CD4-positive, alpha-beta T cell (primary cell): ENCODE results near the gene INPP5A. TPM values are rescaled to one million over a fixed set of nuclear protein-coding genes. Genes with fewer than 3 reads are reported as not detected.

ENCODE experiments used
- ATAC-seq: fragments of 200-7000 bp; cut with Tn5 transposase; one replicate; pipeline ENCODE4 v1.10.0; 2022; ENCODE audit warnings: mild to moderate bottlenecking; ENCODE audit not compliant: poor library complexity
- CTCF ChIA-PET: fragments of 350-600 bp; sonication (Branson Sonifier 250); formaldehyde crosslinking; loops from one replicate; lab custom pipeline; 2021; ENCODE audit warnings: antibody characterized with exemption, inconsistent platforms; lab: Charles Lee
- POLR2A ChIA-PET: fragments of 350-600 bp; sonication (Branson Sonifier 250); formaldehyde crosslinking; loops from one replicate; lab custom pipeline; 2021; ENCODE audit warnings: antibody characterized with exemption, inconsistent platforms; lab: Charles Lee
- DNase-seq, 14 experiments: peaks; one replicate each; pipeline ENCODE4 v3.0.0-alpha.2; 2013 to 2020; ENCODE audit warnings: mixed read lengths in 2 of 14
- H3K27ac ChIP-seq, 2 donors: one replicate each; pipeline versions ENCODE4 v1.5.1 to v1.7.0; 2013; ENCODE audit warnings: low read length in 2 of 2, low read depth in 1 of 2, mild to moderate bottlenecking in 1 of 2
- H3K27me3 ChIP-seq, 2 experiments: 1 replicate in 1 of 2; 2 replicates in 1 of 2; pipeline versions ENCODE4 v1.6.1 to v1.7.0; 2013; ENCODE audit warnings: low read length in 2 of 2, control low read depth in 1 of 2, mild to moderate bottlenecking in 1 of 2, moderate library complexity in 1 of 2; ENCODE audit not compliant: insufficient read depth in 2 of 2, control insufficient read depth in 1 of 2
- H3K36me3 ChIP-seq: one replicate; pipeline ENCODE4 v1.6.1; 2013; ENCODE audit warnings: low read length, control low read depth; ENCODE audit not compliant: insufficient read depth
- H3K4me1 ChIP-seq: one replicate; pipeline ENCODE4 v1.6.1; 2013; ENCODE audit warnings: low read length, control low read depth; ENCODE audit not compliant: insufficient read depth
- H3K4me3 ChIP-seq: one replicate; pipeline ENCODE4 v1.5.1; 2013; ENCODE audit warnings: mild to moderate bottlenecking, low read length, moderate library complexity
- H3K9me3 ChIP-seq, 2 experiments: 1 replicate in 1 of 2; 2 replicates in 1 of 2; pipeline versions ENCODE4 v1.6.1 to v1.7.0; 2013; ENCODE audit warnings: low read length in 2 of 2, mild to moderate bottlenecking in 2 of 2, control low read depth in 1 of 2, moderate library complexity in 1 of 2; ENCODE audit not compliant: control insufficient read depth in 1 of 2, insufficient read depth in 1 of 2
- H3K27ac Mint-ChIP-seq: one replicate; pipeline ENCODE4 v1.8.0; 2020; ENCODE audit warnings: mixed read lengths
- H3K27me3 Mint-ChIP-seq: one replicate; pipeline ENCODE4 v1.8.0; 2021; ENCODE audit warnings: mixed read lengths
- H3K36me3 Mint-ChIP-seq: one replicate; pipeline ENCODE4 v1.8.0; 2021; ENCODE audit warnings: low read depth, mixed read lengths
- H3K4me1 Mint-ChIP-seq: one replicate; pipeline ENCODE4 v1.8.0; 2021; ENCODE audit warnings: low read depth, mixed read lengths
- H3K4me3 Mint-ChIP-seq: one replicate; pipeline ENCODE4 v1.8.0; 2020; ENCODE audit warnings: mild to moderate bottlenecking, mixed read lengths
- H3K9me3 Mint-ChIP-seq: one replicate; pipeline ENCODE4 v1.8.0; 2020; ENCODE audit warnings: mixed read lengths
- intact Hi-C, 2 experiments: fragments of 100-400 bp; cut with DNase I in 1 of 2; cut with micrococcal nuclease in 1 of 2; formaldehyde crosslinking; loops; one replicate each; pipeline versions ENCODE4 v1.15.1 to v1.9.0; 2023 to 2025; cut with DNase I, micrococcal nuclease
- total RNA-seq, 174 experiments: library from RNA in 2 of 174; stranded (reverse) in 2 of 174; gene quantifications; one replicate each; pipeline ENCODE4 v1.2.3 and lab custom pipeline; 2021 to 2026
- TF ChIP-seq, protein P1 (sequence below): fragments of 200-600 bp; IDR thresholded peaks from one replicate; pipeline ENCODE4 v1.8.0; 2022; ENCODE audit warnings: antibody characterized with exemption, mild to moderate bottlenecking

INPP5A gene
- total RNA-seq, 2 experiments from 2014 or later, result 22.0 to 24.8 TPM

DNA sequence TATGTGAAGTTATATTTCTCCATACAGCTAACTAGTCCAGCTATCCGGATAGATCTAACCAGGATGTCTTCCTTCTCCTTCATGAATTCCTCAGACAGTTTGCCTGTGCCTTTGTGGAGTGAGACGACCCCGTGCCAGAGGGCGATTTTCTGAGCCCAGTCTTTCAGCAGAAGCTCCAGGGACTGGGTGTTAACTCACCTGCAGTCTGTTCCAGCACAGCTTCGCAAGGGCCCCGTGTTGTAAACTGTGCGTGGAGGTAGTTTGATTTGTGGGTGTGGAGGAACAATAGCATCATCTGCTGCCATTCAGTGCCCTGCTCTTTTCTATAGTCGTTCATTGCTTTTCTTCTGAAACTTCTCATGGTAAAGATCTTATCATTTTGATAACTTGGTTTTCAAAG, 103.8 kb downstream of the INPP5A start:
- no peaks in the 10 kb centered on the region for H3K27me3 ChIP-seq
- H3K27ac ChIP-seq, result no peak overlapping the region
- H3K4me1 ChIP-seq, result peaks cover 11% of the 10 kb centered on the region
- no peak overlapping the region for H3K27ac Mint-ChIP-seq
- no peaks in the 10 kb centered on the region for H3K27me3 Mint-ChIP-seq
- no peaks in the 10 kb centered on the region for H3K9me3 ChIP-seq
- peaks cover 6% of the 10 kb centered on the region for H3K36me3 Mint-ChIP-seq
- no peak overlapping the region for H3K4me3 Mint-ChIP-seq
- DNase-seq (peak in 1 of 14 experiments; percentile 16), ATAC-seq (no peak)
- no peak overlapping the region for H3K4me3 ChIP-seq
- no peaks in the 10 kb centered on the region for H3K9me3 Mint-ChIP-seq
- ChIA-PET CTCF (no interaction called here), POLR2A (no interaction called here)
- TF ChIP-seq, protein P1, sequence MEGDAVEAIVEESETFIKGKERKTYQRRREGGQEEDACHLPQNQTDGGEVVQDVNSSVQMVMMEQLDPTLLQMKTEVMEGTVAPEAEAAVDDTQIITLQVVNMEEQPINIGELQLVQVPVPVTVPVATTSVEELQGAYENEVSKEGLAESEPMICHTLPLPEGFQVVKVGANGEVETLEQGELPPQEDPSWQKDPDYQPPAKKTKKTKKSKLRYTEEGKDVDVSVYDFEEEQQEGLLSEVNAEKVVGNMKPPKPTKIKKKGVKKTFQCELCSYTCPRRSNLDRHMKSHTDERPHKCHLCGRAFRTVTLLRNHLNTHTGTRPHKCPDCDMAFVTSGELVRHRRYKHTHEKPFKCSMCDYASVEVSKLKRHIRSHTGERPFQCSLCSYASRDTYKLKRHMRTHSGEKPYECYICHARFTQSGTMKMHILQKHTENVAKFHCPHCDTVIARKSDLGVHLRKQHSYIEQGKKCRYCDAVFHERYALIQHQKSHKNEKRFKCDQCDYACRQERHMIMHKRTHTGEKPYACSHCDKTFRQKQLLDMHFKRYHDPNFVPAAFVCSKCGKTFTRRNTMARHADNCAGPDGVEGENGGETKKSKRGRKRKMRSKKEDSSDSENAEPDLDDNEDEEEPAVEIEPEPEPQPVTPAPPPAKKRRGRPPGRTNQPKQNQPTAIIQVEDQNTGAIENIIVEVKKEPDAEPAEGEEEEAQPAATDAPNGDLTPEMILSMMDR, result no peak
- H3K4me1 Mint-ChIP-seq, result peaks cover 22% of the 10 kb centered on the region
- intact Hi-C loops, result no loop called here
- H3K36me3 ChIP-seq, result peaks cover 2% of the 10 kb centered on the region

DNA sequence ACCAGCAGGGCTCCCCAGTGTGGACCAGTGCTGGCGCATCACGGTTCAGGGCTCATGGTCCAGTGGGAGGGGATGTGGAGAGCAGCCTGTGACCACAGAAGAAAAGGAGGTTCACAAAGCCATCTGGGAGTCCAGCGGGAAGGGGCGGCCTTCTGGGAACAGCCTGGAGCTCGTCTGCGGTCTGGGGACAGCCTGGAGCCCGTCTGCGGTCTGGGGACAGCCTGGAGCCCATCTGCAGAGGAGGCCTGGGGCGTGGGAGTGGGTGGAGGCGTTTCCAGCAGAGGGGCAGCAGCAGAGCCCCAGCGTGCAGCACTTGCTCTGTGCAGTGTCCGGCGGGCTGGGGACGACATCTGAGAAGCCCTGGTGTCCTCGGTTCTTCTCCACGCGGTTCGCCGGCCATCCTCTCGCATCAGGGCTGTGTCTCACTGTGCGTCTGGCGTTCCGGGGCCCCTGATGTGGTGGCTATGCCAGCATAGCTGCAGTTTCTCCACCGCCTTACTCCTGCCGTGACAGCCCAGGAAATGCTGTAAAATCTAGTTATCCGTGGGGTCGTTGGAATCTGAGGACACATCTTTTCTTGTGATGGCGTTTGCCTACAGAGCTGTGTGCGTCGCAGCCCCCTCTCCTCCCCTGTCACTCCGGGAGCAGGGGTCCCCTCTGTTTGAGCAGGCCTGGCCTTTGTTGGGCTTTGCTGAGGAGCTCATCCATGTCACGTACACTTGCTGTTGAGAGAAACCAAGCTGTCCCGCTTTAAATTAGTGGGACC, 104.6 kb downstream of the INPP5A start:
- peaks cover 3% of the 10 kb centered on the region for H3K36me3 ChIP-seq
- H3K4me1 ChIP-seq, result peaks cover 11% of the 10 kb centered on the region
- no peak overlapping the region for H3K4me3 ChIP-seq
- no peak overlapping the region for H3K27ac ChIP-seq
- H3K9me3 ChIP-seq, result no peaks in the 10 kb centered on the region
- H3K36me3 Mint-ChIP-seq, result peaks cover 7% of the 10 kb centered on the region
- no peaks in the 10 kb centered on the region for H3K9me3 Mint-ChIP-seq
- CTCF ChIA-PET, result no interaction called here
- H3K27me3 Mint-ChIP-seq, result no peaks in the 10 kb centered on the region
- no peaks in the 10 kb centered on the region for H3K27me3 ChIP-seq
- no peak overlapping the region for H3K27ac Mint-ChIP-seq
- intact Hi-C loops, result no loop called here
- peaks cover 20% of the 10 kb centered on the region for H3K4me1 Mint-ChIP-seq
- ATAC-seq (no peak), DNase-seq (peak in 1 of 14 experiments; percentile 31)
- POLR2A ChIA-PET, result no interaction called here
- no peak overlapping the region for H3K4me3 Mint-ChIP-seq
- TF ChIP-seq, protein P1, result no peak

DNA sequence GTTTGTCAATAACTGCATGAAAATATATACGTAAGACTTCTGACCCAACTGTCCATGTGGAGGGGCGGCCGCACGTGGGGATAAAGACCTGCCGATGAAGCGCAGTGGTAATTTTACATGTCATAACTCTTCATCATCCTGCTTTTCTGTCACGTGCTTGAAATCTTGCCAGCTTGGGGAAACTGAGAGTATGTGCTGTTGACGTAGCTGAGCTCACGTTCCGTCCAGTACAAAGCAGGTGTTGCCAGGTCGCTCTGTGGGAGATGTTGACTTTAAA, 105.1 kb downstream of the INPP5A start:
- CTCF ChIA-PET, result no interaction called here
- H3K36me3 ChIP-seq, result peaks cover 3% of the 10 kb centered on the region
- peaks cover 7% of the 10 kb centered on the region for H3K4me1 ChIP-seq
- H3K27me3 ChIP-seq, result no peaks in the 10 kb centered on the region
- no peaks in the 10 kb centered on the region for H3K9me3 ChIP-seq
- POLR2A ChIA-PET, result no interaction called here
- Mint-ChIP-seq H3K4me1 (peaks cover 14% of the 10 kb centered on the region), H3K27ac (no peak overlapping the region), H3K4me3 (no peak overlapping the region), H3K36me3 (peaks cover 11% of the 10 kb centered on the region), H3K27me3 (no peaks in the 10 kb centered on the region), H3K9me3 (no peaks in the 10 kb centered on the region)
- ATAC-seq (no peak), DNase-seq (peak in 1 of 14 experiments; percentile 12)
- intact Hi-C loops, result no loop called here
- H3K4me3 ChIP-seq, result no peak overlapping the region
- no peak overlapping the region for H3K27ac ChIP-seq
- TF ChIP-seq, protein P1, result no peak
